Activated CD4-positive, alpha-beta memory T cell treated with anti-CD3 and anti-CD28 coated beads for 36 hours (primary cell): Measurements from ENCODE around the gene PSMC4. TPM values are rescaled to one million over a fixed set of nuclear protein-coding genes. Genes with fewer than 3 reads are reported as not detected.
"Not testable (repeated sequence)": the region's sequence is repeated elsewhere in the genome, so short reads cannot be mapped to it uniquely, and the experiment has no call there.

Source experiments
- CTCF ChIA-PET: fragments of 350-600 bp; sonication (Branson Sonifier 250); formaldehyde crosslinking; loops from one replicate; lab custom pipeline; 2021; ENCODE audit warnings: antibody characterized with exemption, inconsistent platforms; lab: Charles Lee
- POLR2A ChIA-PET: fragments of 350-600 bp; sonication (Branson Sonifier 250); formaldehyde crosslinking; loops from one replicate; lab custom pipeline; 2021; ENCODE audit warnings: antibody characterized with exemption; lab: Charles Lee
- DNase-seq: peaks from one replicate; pipeline ENCODE4 v3.0.0-alpha.2; 2020
- H3K27ac Mint-ChIP-seq: one replicate; pipeline ENCODE4 v1.8.0; 2021; ENCODE audit warnings: mixed read lengths
- H3K27me3 Mint-ChIP-seq: one replicate; pipeline ENCODE4 v1.8.0; 2021; ENCODE audit warnings: mixed read lengths
- H3K36me3 Mint-ChIP-seq: one replicate; pipeline ENCODE4 v1.8.0; 2021; ENCODE audit warnings: mixed read lengths
- H3K4me1 Mint-ChIP-seq: one replicate; pipeline ENCODE4 v1.8.0; 2021; ENCODE audit warnings: low read depth, mixed read lengths
- H3K4me3 Mint-ChIP-seq: one replicate; pipeline ENCODE4 v1.8.0; 2021; ENCODE audit warnings: mild to moderate bottlenecking, mixed read lengths
- H3K9me3 Mint-ChIP-seq: one replicate; pipeline ENCODE4 v1.8.0; 2021; ENCODE audit warnings: mixed read lengths
- intact Hi-C: fragments of 100-400 bp; cut with micrococcal nuclease; formaldehyde crosslinking; loops from one replicate; pipeline ENCODE4 v1.15.1; 2023
- total RNA-seq, 2 experiments: library from RNA; stranded (reverse); gene quantifications; one replicate each; pipeline ENCODE4 v1.2.3, GENCODE V29; 2021

Gene PSMC4
- total RNA-seq, 2 experiments from 2014 or later, result 105 to 107 TPM

DNA sequence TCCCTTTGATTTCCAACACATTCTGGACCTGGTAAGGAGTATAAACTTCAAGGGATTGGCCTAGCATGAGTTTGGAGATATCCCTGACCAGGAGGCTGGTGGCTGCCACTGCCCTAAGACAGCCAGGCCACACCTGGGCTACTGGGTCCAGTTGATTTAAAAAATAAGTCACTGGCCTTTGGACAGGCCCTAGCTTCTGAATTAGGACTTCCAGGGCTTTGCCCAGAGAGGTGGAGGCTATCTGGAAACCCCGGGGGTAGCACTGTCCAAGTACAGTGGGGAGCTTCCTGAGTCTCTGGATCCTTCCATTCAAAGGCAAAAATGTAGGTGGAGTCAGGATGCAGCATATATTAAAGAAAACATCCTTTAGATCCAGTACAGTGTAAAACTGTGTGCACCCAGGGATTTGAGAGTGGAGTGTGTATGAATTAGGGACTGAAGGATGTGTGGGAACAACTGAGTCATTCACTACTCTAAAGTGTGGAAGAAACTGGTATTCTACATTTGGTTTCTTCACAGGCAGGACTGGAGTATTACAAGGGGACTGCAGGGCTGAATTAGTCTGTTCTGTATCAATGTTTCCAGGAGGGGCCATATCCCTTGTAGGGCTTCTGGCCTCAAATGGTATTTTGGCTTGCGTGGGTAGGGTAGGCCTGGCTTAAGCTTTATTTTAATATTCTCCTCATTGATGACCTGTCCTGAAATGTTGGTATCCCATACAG, 21.8 kb upstream of the PSMC4 start:
- Mint-ChIP-seq H3K9me3 (no peaks in the 10 kb centered on the region), H3K4me3 (no peak overlapping the region), H3K27me3 (no peaks in the 10 kb centered on the region), H3K36me3 (peaks cover 13% of the 10 kb centered on the region), H3K4me1 (peaks cover 75% of the 10 kb centered on the region), H3K27ac (peak overlapping the region; percentile 67)
- POLR2A ChIA-PET, result no interaction called here
- DNase-seq, result no peak
- CTCF ChIA-PET, result interaction anchor here (0.7 to 2.4 kb wide), 2 partner anchors 13 to 21 kb away, joined by 3 to 9 read pairs; partner anchors contain the start of gene PSMC4
- intact Hi-C loops, result no loop called here

DNA sequence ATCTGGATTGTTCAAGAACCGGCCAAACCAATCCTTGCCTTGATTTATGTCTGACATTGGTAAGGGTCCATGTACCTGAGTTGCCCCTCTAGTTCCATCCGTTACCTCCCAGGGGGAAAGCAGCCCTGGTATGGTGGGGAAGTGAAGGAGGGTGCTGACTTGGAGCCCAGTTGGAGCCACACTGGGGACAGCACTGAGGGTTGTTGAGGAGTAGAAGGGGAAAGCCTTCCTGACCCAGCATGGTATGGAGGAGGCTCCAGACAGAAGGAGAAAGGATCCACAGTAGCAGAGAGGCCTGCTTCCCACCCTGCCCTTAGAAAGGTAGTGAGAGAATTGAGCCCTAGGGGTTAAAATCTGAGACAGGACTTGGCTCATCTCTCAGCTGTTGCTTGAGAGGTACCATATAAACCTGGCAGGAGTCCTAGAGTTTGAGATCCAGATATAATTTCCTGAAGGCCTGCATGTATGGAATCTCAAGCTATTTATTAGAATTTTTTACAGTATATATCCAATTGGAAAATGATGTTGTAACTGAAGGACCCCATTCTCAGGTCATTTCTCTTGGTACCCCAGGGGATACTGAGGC, 19.8 kb upstream of the PSMC4 start:
- Mint-ChIP-seq H3K36me3 (peaks cover 13% of the 10 kb centered on the region), H3K27ac (peak overlapping the region; percentile 89), H3K4me1 (peaks cover 74% of the 10 kb centered on the region), H3K4me3 (no peak overlapping the region), H3K9me3 (no peaks in the 10 kb centered on the region), H3K27me3 (no peaks in the 10 kb centered on the region)
- ChIA-PET POLR2A (interaction anchor here (1.5 kb wide), 1 partner anchor 19 kb away, joined by 5 read pairs; the partner anchor contains the start of gene PSMC4), CTCF (interaction anchor here (0.6 to 1.2 kb wide), 3 partner anchors 13 to 483 kb away, joined by 3 to 6 read pairs (median 4); partner anchors contain the start of gene PSMC4)
- intact Hi-C loops, result no loop called here
- no peak for DNase-seq

DNA sequence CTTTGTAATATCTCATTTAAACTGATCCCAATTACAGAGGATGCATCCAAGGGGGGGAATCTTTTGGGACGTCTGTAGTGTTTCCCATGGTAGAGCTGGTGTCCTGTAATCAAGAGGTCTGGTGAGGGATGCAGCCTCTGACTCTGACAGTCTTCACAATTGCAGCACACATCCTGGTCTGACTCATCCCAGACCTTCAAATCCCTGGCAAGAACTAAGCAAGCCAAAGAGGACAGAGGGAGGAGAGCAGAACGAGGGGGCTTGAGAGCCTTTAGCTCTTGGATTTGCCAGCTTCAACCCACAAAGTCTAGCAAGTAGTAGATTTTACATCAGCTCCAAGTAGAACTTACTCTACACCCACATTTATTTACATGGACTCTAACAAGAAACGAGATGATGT, 19.3 kb upstream of the PSMC4 start:
- intact Hi-C loops, result loop anchor here (2.0 kb wide), 1 partner anchor 19 kb away; the partner anchor contains the start of gene PSMC4
- H3K9me3 Mint-ChIP-seq, result no peaks in the 10 kb centered on the region
- H3K36me3 Mint-ChIP-seq, result peaks cover 13% of the 10 kb centered on the region
- H3K4me1 Mint-ChIP-seq, result peaks cover 71% of the 10 kb centered on the region
- no peak overlapping the region for H3K4me3 Mint-ChIP-seq
- no peaks in the 10 kb centered on the region for H3K27me3 Mint-ChIP-seq
- CTCF ChIA-PET, result interaction anchor here (0.6 to 1.2 kb wide), 3 partner anchors 14 to 482 kb away, joined by 3 to 6 read pairs (median 4); partner anchors contain the start of gene PSMC4
- DNase-seq, result no peak
- H3K27ac Mint-ChIP-seq, result peak overlapping the region; percentile 89
- POLR2A ChIA-PET, result interaction anchor here (1.5 kb wide), 1 partner anchor 19 kb away, joined by 5 read pairs; the partner anchor contains the start of gene PSMC4

DNA sequence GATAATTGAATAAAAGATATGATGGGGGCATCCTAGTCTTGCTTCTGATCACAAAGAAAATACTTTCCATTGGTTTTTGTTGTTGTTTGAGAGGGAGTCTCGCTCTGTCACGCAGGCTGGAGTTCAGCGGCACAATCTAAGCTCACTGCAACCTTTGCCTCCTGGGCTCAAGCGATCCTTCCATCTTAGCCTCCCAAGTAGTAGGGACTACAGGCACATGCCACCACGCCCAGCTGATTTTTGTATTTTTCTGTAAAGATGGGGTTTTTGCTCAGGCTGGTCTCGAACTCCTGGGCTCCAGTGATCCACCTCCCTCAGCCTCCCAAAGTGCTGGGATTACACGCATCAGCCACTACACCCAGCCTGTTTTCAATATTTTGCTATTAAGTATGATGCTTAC, 17.1 kb upstream of the PSMC4 start:
- no peak for DNase-seq
- Mint-ChIP-seq H3K36me3 (peaks cover 9% of the 10 kb centered on the region), H3K27ac (peak overlapping the region; percentile 89), H3K27me3 (no peaks in the 10 kb centered on the region), H3K4me1 (peaks cover 62% of the 10 kb centered on the region), H3K9me3 (no peaks in the 10 kb centered on the region), H3K4me3 (no peak overlapping the region)
- intact Hi-C loops, result loop anchor here (1.0 to 2.0 kb wide), 2 partner anchors 10 to 17 kb away; partner anchors contain the start of gene PSMC4
- ChIA-PET POLR2A (interaction anchor here (1.8 kb wide), 1 partner anchor 16 kb away, joined by 14 read pairs; the partner anchor contains the start of gene PSMC4), CTCF (interaction anchor here (0.9 to 1.9 kb wide), 3 partner anchors 12 to 59 kb away, joined by 3 to 12 read pairs (median 4); partner anchors contain the start of gene PSMC4)

DNA sequence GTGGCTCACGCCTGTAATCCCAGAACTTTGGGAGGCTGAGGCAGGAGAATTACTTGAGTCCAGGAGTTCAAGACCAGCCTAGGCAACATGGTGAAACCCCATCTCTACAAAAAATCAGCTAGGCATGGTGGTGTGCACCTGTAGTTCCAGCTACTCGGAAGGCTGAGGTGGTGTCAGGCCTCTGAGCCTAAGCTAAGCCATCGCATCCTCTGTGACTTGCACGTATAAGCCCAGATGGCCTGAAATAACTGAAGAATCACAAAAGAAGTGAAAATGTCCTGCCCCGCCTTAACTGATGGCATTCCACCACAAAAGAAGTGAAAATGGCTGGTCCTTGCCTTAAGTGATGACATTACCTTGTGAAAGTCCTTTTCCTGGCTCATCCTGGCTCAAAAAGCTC, 13.1 kb upstream of the PSMC4 start:
- H3K36me3 Mint-ChIP-seq, intact Hi-C loops, POLR2A ChIA-PET, H3K9me3 Mint-ChIP-seq, H3K4me3 Mint-ChIP-seq, H3K27me3 Mint-ChIP-seq: not testable (repeated sequence)
- CTCF ChIA-PET, result interaction anchor here (1.0 kb wide), 1 partner anchor 13 kb away, joined by 6 read pairs; the partner anchor contains the start of gene PSMC4
- Mint-ChIP-seq H3K4me1 (peaks cover 46% of the 10 kb centered on the region), H3K27ac (peak overlapping the region; percentile 76)
- peak; percentile 6 for DNase-seq

DNA sequence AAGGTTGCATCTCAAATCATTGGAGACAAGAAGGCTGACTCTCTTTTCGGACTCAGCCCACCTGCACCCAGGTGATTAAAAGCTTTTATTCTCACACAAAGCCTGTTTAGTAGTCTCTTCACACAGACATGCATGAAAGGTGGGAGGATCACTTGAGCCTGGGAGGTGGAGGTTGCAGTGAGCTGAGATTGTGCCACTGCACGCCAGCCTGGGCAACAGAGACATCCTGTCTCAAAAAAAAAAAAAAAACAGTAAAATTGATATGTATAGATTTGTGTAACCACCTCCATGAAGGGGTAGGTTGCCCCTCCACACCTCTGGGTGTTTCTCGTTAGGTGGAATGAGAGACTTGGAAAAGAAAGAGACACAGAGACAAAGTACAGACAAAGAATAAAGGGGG, 12.0 kb upstream of the PSMC4 start:
- POLR2A ChIA-PET, intact Hi-C loops, H3K9me3 Mint-ChIP-seq, DNase-seq, H3K36me3 Mint-ChIP-seq, CTCF ChIA-PET, H3K27me3 Mint-ChIP-seq: not testable (repeated sequence)
- H3K4me1 Mint-ChIP-seq, result peaks cover 47% of the 10 kb centered on the region
- peak overlapping the region; percentile 24 for H3K4me3 Mint-ChIP-seq
- peak overlapping the region; percentile 89 for H3K27ac Mint-ChIP-seq

DNA sequence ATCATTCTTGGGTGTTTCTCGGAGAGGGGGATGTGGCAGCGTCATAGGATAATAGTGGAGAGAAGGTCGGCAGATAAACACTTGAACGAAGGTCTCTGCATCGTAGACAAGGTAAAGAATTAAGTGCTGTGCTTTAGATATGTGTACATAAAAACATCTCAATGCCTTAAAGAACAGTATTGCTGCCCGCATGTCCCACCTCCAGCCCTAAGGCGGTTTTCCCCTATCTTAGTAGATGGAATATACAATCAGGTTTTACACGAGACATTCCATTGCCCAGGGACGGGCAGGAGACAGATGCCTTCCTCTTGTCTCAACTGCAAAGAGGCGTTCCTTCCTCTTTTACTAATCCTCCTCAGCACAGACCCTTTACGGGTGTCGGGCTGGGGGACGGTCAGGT, 11.6 kb upstream of the PSMC4 start:
- H3K36me3 Mint-ChIP-seq, DNase-seq, intact Hi-C loops, POLR2A ChIA-PET, H3K27me3 Mint-ChIP-seq, CTCF ChIA-PET, H3K9me3 Mint-ChIP-seq: not testable (repeated sequence)
- Mint-ChIP-seq H3K4me3 (peak overlapping the region; percentile 24), H3K4me1 (peaks cover 45% of the 10 kb centered on the region), H3K27ac (peak overlapping the region; percentile 89)

DNA sequence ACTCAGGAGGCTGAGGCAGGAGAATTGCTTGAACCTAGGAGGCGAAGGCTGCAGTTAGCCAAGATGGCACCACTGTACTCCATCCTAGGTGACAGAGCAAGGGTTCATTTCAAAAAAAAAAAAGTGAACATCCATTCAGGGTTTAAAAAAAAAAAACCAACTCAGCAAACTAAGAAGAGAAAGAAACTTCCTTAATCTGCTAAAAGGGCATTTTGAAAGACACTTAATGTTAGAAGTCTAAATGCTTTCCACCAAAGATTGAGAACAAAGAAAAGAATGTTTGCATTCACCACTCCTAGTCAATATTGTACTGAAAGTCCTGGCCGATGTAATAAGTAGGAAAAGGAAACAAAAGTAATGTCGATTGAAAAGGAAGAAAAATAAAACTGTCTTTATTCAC, 7.1 kb upstream of the PSMC4 start:
- DNase-seq, result no peak
- intact Hi-C loops, result no loop called here
- no peaks in the 10 kb centered on the region for H3K27me3 Mint-ChIP-seq
- no peaks in the 10 kb centered on the region for H3K9me3 Mint-ChIP-seq
- H3K4me1 Mint-ChIP-seq, result peaks cover 45% of the 10 kb centered on the region
- POLR2A ChIA-PET, result no interaction called here
- no peak overlapping the region for H3K4me3 Mint-ChIP-seq
- peaks cover 3% of the 10 kb centered on the region for H3K36me3 Mint-ChIP-seq
- CTCF ChIA-PET, result no interaction called here
- H3K27ac Mint-ChIP-seq, result peak overlapping the region; percentile 26

DNA sequence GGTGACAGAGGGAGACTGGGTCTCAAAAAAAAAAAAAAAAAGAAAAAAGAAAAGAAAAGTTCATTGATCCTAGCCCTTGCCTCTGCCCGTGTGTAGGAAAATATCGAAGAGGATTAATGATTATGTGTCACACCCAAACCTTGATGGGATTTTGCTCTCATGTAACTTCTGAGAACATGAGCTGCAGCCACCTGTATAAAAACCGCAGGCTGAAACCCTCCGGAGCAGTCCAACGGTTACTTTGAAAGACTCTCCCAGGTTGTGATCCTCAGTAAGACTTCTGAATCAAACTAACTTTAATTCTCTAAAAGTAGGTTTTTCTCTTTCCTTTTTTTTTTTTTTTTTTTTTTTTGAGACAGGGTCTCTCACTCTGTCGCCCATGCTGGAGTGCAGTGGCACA, 4.3 kb upstream of the PSMC4 start:
- no peak overlapping the region for H3K4me3 Mint-ChIP-seq
- intact Hi-C loops, result no loop called here
- no peak for DNase-seq
- POLR2A ChIA-PET, result no interaction called here
- peaks cover 11% of the 10 kb centered on the region for H3K36me3 Mint-ChIP-seq
- H3K4me1 Mint-ChIP-seq, result peaks cover 43% of the 10 kb centered on the region
- H3K9me3 Mint-ChIP-seq, result no peaks in the 10 kb centered on the region
- H3K27me3 Mint-ChIP-seq, result no peaks in the 10 kb centered on the region
- CTCF ChIA-PET, result no interaction called here
- H3K27ac Mint-ChIP-seq, result no peak overlapping the region

DNA sequence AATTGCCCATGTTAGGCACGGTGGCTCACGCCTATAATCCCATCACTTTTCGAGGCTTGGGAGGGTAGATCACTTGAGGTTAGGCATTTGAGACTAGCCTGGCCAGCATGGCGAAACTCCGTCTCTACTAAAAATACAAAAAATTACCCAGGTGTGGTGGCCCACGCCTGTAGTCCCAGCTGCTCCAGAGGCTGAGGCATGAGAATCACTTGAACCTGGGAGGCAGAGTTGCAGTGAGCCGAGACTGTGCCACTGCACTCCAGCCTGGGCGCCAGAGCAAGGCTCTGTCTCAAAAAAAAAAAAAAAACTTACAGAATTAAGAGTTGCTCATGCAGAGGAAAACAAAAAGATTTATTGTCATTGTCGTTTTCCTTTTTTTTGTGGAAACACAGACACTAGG, 3.4 kb upstream of the PSMC4 start:
- Mint-ChIP-seq H3K36me3 (peaks cover 15% of the 10 kb centered on the region), H3K27me3 (no peaks in the 10 kb centered on the region), H3K27ac (peak overlapping the region; percentile 98), H3K4me1 (peaks cover 52% of the 10 kb centered on the region), H3K4me3 (no peak overlapping the region), H3K9me3 (no peaks in the 10 kb centered on the region)
- POLR2A ChIA-PET, result no interaction called here
- intact Hi-C loops, result no loop called here
- no peak for DNase-seq
- CTCF ChIA-PET, result no interaction called here

DNA sequence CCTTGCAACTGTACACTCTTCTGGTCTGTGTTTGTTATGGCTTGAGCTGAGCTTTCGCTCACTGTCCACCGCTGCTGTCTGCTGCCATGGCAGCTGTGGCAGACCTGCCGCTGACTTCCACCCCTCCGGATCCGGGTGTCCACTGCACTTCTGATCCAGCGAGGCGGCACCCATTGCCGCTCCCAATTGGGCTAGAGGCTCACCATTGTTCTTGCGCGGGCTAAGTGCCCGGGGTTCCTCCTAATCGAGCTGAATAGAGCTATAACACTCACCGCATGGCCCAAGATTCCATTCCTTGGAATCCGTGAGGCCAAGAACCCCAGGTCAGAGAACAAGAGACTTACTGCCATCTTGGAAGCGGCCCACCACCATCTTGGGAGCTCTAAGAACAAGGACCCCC, 2.2 kb upstream of the PSMC4 start:
- CTCF ChIA-PET, result interaction anchor here (0.6 to 3.1 kb wide), 3 partner anchors 26 to 54 kb away, joined by 3 to 24 read pairs (median 15); no protein-coding TSS in a partner anchor
- no peak for DNase-seq
- H3K27ac Mint-ChIP-seq, result peak overlapping the region; percentile 98
- no peaks in the 10 kb centered on the region for H3K9me3 Mint-ChIP-seq
- intact Hi-C loops, result no loop called here
- POLR2A ChIA-PET, result interaction anchor here (0.9 to 2.9 kb wide), 4 partner anchors 8 to 31 kb away, joined by 3 to 11 read pairs (median 3); partner anchors contain the start of gene ZNF546
- H3K27me3 Mint-ChIP-seq, result no peaks in the 10 kb centered on the region
- peaks cover 51% of the 10 kb centered on the region for H3K4me1 Mint-ChIP-seq
- peaks cover 23% of the 10 kb centered on the region for H3K36me3 Mint-ChIP-seq
- peak overlapping the region; percentile 95 for H3K4me3 Mint-ChIP-seq

DNA sequence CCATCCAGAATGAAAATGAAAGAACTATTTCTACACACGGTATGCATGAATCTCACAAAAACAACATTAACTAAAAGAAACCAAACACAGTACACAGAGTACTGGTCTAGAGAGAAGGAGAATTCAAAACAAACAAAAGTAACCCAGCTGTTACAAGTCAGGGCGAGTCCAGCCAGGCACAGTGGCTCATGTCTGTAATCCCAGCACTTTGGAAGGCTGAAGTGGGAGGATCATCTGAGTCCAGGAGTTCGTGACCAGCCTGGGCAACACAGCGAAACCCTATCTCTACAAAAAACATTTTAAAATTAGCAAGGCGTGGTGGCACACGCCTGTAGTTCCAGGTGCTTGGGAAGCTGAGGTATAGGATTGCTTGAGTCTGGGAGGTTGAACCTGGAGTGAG, 1.7 kb upstream of the PSMC4 start:
- H3K27ac Mint-ChIP-seq, result peak overlapping the region; percentile 98
- H3K27me3 Mint-ChIP-seq, result no peaks in the 10 kb centered on the region
- H3K9me3 Mint-ChIP-seq, result no peaks in the 10 kb centered on the region
- H3K36me3 Mint-ChIP-seq, result peaks cover 25% of the 10 kb centered on the region
- H3K4me1 Mint-ChIP-seq, result peaks cover 48% of the 10 kb centered on the region
- ChIA-PET POLR2A (interaction anchor here (1.0 to 3.1 kb wide), 6 partner anchors 8 to 86 kb away, joined by 3 to 31 read pairs (median 12); partner anchors contain the start of genes ZNF546 and ZNF780B), CTCF (interaction anchor here (0.6 to 3.1 kb wide), 10 partner anchors 8 to 492 kb away, joined by 3 to 24 read pairs (median 14); partner anchors contain the start of gene ZNF546)
- H3K4me3 Mint-ChIP-seq, result peak overlapping the region; percentile 95
- no peak for DNase-seq
- intact Hi-C loops, result no loop called here
